Endothelial cell of umbilical vein (primary cell): ENCODE data around the gene PKD2L1. TPM values are rescaled to one million over a fixed set of nuclear protein-coding genes. Genes with fewer than 3 reads are reported as not detected.

ENCODE experiments used
- BruUV-seq: library from RNA; stranded (reverse); fragments of 400-500 nt; replicated peaks from 2 replicates; lab custom pipeline; 2021; lab: Mats Ljungman, UMichigan
- CTCF ChIA-PET: fragments of 300-600, 350-600 bp; sonication (Branson Sonifier 250); formaldehyde crosslinking; loops from one replicate; lab custom pipeline; 2021; ENCODE audit warnings: antibody characterized with exemption, inconsistent platforms; lab: Charles Lee
- POLR2A ChIA-PET: fragments of 300-600, 350-600 bp; sonication (Branson Sonifier 250); formaldehyde crosslinking; loops from one replicate; lab custom pipeline; 2021; ENCODE audit warnings: antibody characterized with exemption, inconsistent platforms; lab: Charles Lee
- DNase-seq: peaks from one replicate; pipeline ENCODE4 v3.0.0-alpha.2; 2011; ENCODE audit warnings: low read depth, low spot score
- FAIRE-seq: peaks from 2 replicates; lab custom pipeline; 2011; peaks lifted over from hg19 to GRCh38; lab: Jason Lieb, UNC
- H2AFZ ChIP-seq: 2 replicates; pipeline ENCODE4 v1.6.0; 2012; ENCODE audit warnings: low read depth, low read length, control low read depth, inconsistent platforms
- H3K27ac ChIP-seq: 2 replicates; pipeline ENCODE4 v1.5.1; 2011; ENCODE audit warnings: low read depth, mild to moderate bottlenecking, control low read depth, low read length, moderate library complexity; ENCODE audit not compliant: insufficient read depth
- H3K27me3 ChIP-seq, 2 experiments: 2 replicates each; pipeline versions ENCODE4 v1.6.0 to v1.6.1; 2011; ENCODE audit warnings: low read length in 2 of 2, mixed read lengths in 1 of 2; ENCODE audit not compliant: control insufficient read depth in 2 of 2, insufficient read depth in 2 of 2
- H3K36me3 ChIP-seq, 2 experiments: 2 replicates in 1 of 2; 3 replicates in 1 of 2; pipeline ENCODE4 v1.5.1; 2011; ENCODE audit warnings: low read length in 2 of 2, mild to moderate bottlenecking in 1 of 2, moderate library complexity in 1 of 2; ENCODE audit not compliant: control insufficient read depth in 2 of 2, insufficient read depth in 2 of 2; ENCODE audit errors: extremely low read depth in 1 of 2
- H3K4me1 ChIP-seq: 3 replicates; pipeline ENCODE4 v1.5.1; 2011; ENCODE audit warnings: mild to moderate bottlenecking, low read length; ENCODE audit not compliant: control insufficient read depth, insufficient read depth; ENCODE audit errors: extremely low read depth
- H3K4me2 ChIP-seq: 2 replicates; pipeline ENCODE4 v1.6.1; 2011; ENCODE audit warnings: low read length, control low read depth, mixed read lengths; ENCODE audit not compliant: insufficient read depth
- H3K4me3 ChIP-seq, 3 experiments: fragments of 200-600 bp in 1 of 3; sonication (generic), shearing (Covaris generic) in 1 of 3; replicated peaks in 1 of 3; 2 replicates each; pipeline ENCODE4 v1.5.1; 2011 to 2016; ENCODE audit warnings: control low read depth in 3 of 3, low read length in 3 of 3, mild to moderate bottlenecking in 2 of 3, inconsistent platforms in 1 of 3, low read depth in 1 of 3, moderate library complexity in 1 of 3; ENCODE audit not compliant: insufficient read depth in 1 of 3
- H3K79me2 ChIP-seq: 2 replicates; pipeline ENCODE4 v1.6.0; 2012; ENCODE audit warnings: low read length, inconsistent platforms; ENCODE audit not compliant: control insufficient read depth, insufficient read depth
- H3K9ac ChIP-seq: replicated peaks from 2 replicates; pipeline ENCODE3; 2011; ENCODE audit warnings: low read length, control low read depth; ENCODE audit not compliant: insufficient read depth; ENCODE audit errors: extremely low read depth
- H3K9me1 ChIP-seq: replicated peaks from 3 replicates; pipeline ENCODE4 v1.6.0; 2011; ENCODE audit warnings: mild to moderate bottlenecking, low read length; ENCODE audit not compliant: control insufficient read depth, insufficient read depth; ENCODE audit errors: extremely low read depth
- H3K9me3 ChIP-seq: replicated peaks from 2 replicates; pipeline ENCODE4 v1.5.1; 2012; ENCODE audit warnings: low read length, inconsistent platforms; ENCODE audit not compliant: control insufficient read depth, insufficient read depth
- H4K20me1 ChIP-seq: replicated peaks from 2 replicates; pipeline ENCODE3; 2011; ENCODE audit warnings: mild to moderate bottlenecking, low read length; ENCODE audit not compliant: control insufficient read depth, insufficient read depth; ENCODE audit errors: extremely low read depth
- EZH2 ChIP-seq: IDR thresholded peaks from 2 replicates; pipeline ENCODE4 v1.6.1; 2012; ENCODE audit warnings: borderline replicate concordance, low read depth, mild to moderate bottlenecking, moderate library complexity, low read length, inconsistent platforms; ENCODE audit not compliant: severe bottlenecking
- FOS ChIP-seq: IDR thresholded peaks from 2 replicates; pipeline ENCODE4 v1.6.1; 2011; ENCODE audit warnings: mild to moderate bottlenecking, low read length, moderate library complexity, borderline replicate concordance; ENCODE audit not compliant: insufficient read depth
- GATA2 ChIP-seq: IDR thresholded peaks from 2 replicates; pipeline ENCODE4 v1.7.0; 2011; ENCODE audit warnings: low read depth, mild to moderate bottlenecking, moderate library complexity, mixed read lengths, low read length; ENCODE audit not compliant: insufficient read length, insufficient read depth
- JUN ChIP-seq: IDR thresholded peaks from 2 replicates; pipeline ENCODE4 v1.6.1; 2011; ENCODE audit warnings: borderline replicate concordance, low read depth; ENCODE audit not compliant: insufficient read length, insufficient read depth
- MYC ChIP-seq: IDR thresholded peaks from one replicate; pipeline ENCODE4 v1.6.1; 2011; ENCODE audit warnings: mild to moderate bottlenecking, low read depth, low read length
- POLR2A ChIP-seq: IDR thresholded peaks from 2 replicates; pipeline ENCODE4 v1.6.1; 2012; ENCODE audit warnings: low read depth, mild to moderate bottlenecking, control low read depth, low read length
- POLR2AphosphoS5 ChIP-seq: IDR thresholded peaks from 2 replicates; pipeline ENCODE4 v1.6.1; 2012; ENCODE audit warnings: low read depth, mild to moderate bottlenecking, control low read depth, low read length, moderate library complexity; ENCODE audit not compliant: insufficient read depth
- dilution Hi-C: fragments of 300-500 bp; cut with MboI; formaldehyde crosslinking; loops from one replicate; pipeline ENCODE4 v1.15.0; 2019; ENCODE audit warnings: low sequenced_read_pairs; ENCODE audit not compliant: extremely low pct_ligation_motif_present
- intact Hi-C: fragments of 100-400 bp; cut with micrococcal nuclease; formaldehyde crosslinking; loops from one replicate; pipeline ENCODE4 v1.10.0; 2022
- polyA plus RNA-seq, 4 experiments: library from polyadenylated mRNA; depleted of rRNA in 3 of 4; stranded (reverse) in 3 of 4; unstranded in 1 of 4; fragments of >200 nt; gene quantifications; 2 replicates each; pipeline versions ENCODE4 v1.2.1 to v1.2.3, GENCODE V29; 2011 to 2012; ENCODE audit warnings: missing spikeins in 1 of 4
- total RNA-seq: library from RNA; stranded (reverse); gene quantifications from 2 replicates; pipeline ENCODE4 v1.2.3, GENCODE V29; 2021
- TF ChIP-seq, protein P1 (sequence below): IDR thresholded peaks from 2 replicates; pipeline ENCODE4 v1.6.1; 2011; ENCODE audit not compliant: insufficient read depth, insufficient read length
- TF ChIP-seq, protein P2 (sequence below), 2 donors: IDR thresholded peaks; 1 replicate in 1 of 2; 2 replicates in 1 of 2; pipeline ENCODE4 v1.5.1; 2011; ENCODE audit warnings: low read length in 2 of 2, mild to moderate bottlenecking in 2 of 2, moderate library complexity in 2 of 2, control low read depth in 1 of 2, inconsistent platforms in 1 of 2, low read depth in 1 of 2; ENCODE audit not compliant: insufficient read depth in 1 of 2; ENCODE audit errors: extremely low read depth in 1 of 2

Gene PKD2L1
- total and polyA plus RNA-seq, 2 donors (not counting 3 experiments of a cell fraction or from before 2014, with no cell fraction given): not detected

DNA sequence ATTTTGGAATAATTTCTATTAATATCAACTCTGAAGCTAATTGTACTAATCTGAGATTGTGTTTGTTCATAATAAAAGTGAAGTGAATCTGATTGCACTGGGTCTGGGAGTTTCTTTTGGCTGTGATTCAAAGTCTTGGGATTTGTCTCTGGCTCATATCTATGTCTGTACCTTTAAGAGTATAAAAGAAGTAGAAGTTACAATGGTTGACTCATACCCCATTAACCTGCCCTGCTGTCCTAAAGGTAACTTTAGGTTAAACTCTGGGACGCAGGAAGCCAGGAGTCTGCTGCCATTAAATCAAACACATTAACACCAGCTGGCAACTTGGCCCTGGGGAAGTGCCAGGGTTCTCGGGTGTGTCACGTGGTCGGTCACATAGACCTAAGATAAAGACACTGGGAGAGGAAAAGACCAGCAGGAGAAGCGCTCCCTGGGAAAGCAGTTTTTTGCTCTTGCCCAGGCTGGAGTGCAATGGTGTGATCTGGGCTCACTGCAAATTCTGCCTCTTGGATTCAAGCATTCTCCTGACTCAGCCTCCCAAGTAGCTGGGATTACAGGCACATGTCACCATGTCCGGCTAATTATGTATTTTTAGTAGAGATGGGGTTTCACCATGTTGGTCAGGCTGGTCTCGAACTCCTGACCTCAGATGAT is 34.8 kb upstream of the PKD2L1 start:
- peak overlapping the region; percentile 58 for H3K27ac ChIP-seq
- H3K4me3 ChIP-seq: no peak overlapping the region
- DNase-seq (peak; percentile 95), FAIRE-seq (peak; percentile 86)
- POLR2A ChIA-PET: no interaction called here
- H2AFZ ChIP-seq: no peak overlapping the region
- H3K4me1 ChIP-seq: peaks cover 24% of the 10 kb centered on the region
- no peaks in the 10 kb centered on the region for H3K9me3 ChIP-seq
- no peaks in the 10 kb centered on the region for H4K20me1 ChIP-seq
- CTCF ChIA-PET: interaction anchor here (1.2 to 2.1 kb wide), 5 partner anchors 9 to 154 kb away, joined by 3 to 8 read pairs (median 5); no protein-coding TSS in a partner anchor
- H3K4me2 ChIP-seq: no peak overlapping the region
- no peak overlapping the region for H3K9ac ChIP-seq
- BruUV-seq: no TSS peak
- TF ChIP-seq POLR2AphosphoS5: peak; percentile 62
- no peak for TF ChIP-seq MYC
- peak; percentile 41 for TF ChIP-seq POLR2A
- peak; percentile 63 for TF ChIP-seq FOS
- peak; percentile 43 for TF ChIP-seq JUN
- TF ChIP-seq, protein P1, sequence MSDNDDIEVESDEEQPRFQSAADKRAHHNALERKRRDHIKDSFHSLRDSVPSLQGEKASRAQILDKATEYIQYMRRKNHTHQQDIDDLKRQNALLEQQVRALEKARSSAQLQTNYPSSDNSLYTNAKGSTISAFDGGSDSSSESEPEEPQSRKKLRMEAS: peak; percentile 79
- H3K36me3 ChIP-seq: peaks cover 0 to 13% of the 10 kb centered on the region in 2 experiments
- intact Hi-C loops (loop anchor here (1.0 to 2.0 kb wide), 2 partner anchors 8 to 18 kb away; partner anchors contain the start of gene SCD), dilution Hi-C loops (no loop called here)
- H3K9me1 ChIP-seq: no peaks in the 10 kb centered on the region
- no peaks in the 10 kb centered on the region for H3K27me3 ChIP-seq
- H3K79me2 ChIP-seq: peaks cover 3% of the 10 kb centered on the region

- peaks cover 31% of the 10 kb centered on the region for H3K4me1 ChIP-seq
- no TSS peak for BruUV-seq
Observed at GRCh38 chr10:100364175-100364574, 34.1 kb upstream of the PKD2L1 start.

More at GRCh38 chr10:100364175-100364574, 34.1 kb upstream of the PKD2L1 start:
- Histone ChIP-seq H4K20me1 (no peaks in the 10 kb centered on the region), H3K9ac (no peak overlapping the region), H3K4me2 (no peak overlapping the region), H3K9me1 (no peaks in the 10 kb centered on the region), H3K79me2 (peaks cover 4% of the 10 kb centered on the region), H3K27me3 (no peaks in the 10 kb centered on the region), H3K9me3 (no peaks in the 10 kb centered on the region), H3K27ac (peak overlapping the region; percentile 58), H2AFZ (no peak overlapping the region), H3K36me3 (peaks cover 0 to 15% of the 10 kb centered on the region in 2 experiments), H3K4me3 (no peak overlapping the region)
- POLR2A ChIA-PET: no interaction called here
- intact Hi-C loops: loop anchor here (2.0 kb wide), 1 partner anchor 17 kb away; the partner anchor contains the start of gene SCD
- TF ChIP-seq FOS (no peak), MYC (no peak), POLR2AphosphoS5 (no peak), EZH2 (no peak), GATA2 (no peak), JUN (no peak), POLR2A (no peak)
- TF ChIP-seq, protein P1: no peak
- TF ChIP-seq, protein P2, sequence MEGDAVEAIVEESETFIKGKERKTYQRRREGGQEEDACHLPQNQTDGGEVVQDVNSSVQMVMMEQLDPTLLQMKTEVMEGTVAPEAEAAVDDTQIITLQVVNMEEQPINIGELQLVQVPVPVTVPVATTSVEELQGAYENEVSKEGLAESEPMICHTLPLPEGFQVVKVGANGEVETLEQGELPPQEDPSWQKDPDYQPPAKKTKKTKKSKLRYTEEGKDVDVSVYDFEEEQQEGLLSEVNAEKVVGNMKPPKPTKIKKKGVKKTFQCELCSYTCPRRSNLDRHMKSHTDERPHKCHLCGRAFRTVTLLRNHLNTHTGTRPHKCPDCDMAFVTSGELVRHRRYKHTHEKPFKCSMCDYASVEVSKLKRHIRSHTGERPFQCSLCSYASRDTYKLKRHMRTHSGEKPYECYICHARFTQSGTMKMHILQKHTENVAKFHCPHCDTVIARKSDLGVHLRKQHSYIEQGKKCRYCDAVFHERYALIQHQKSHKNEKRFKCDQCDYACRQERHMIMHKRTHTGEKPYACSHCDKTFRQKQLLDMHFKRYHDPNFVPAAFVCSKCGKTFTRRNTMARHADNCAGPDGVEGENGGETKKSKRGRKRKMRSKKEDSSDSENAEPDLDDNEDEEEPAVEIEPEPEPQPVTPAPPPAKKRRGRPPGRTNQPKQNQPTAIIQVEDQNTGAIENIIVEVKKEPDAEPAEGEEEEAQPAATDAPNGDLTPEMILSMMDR (IDR thresholded peaks at IDR 0.05; ENCODE audit: extremely low read depth in 1 of 2, insufficient read depth in 1 of 2, low read depth in 1 of 2, low read length in 2 of 2): no peak
- dilution Hi-C loops: no loop called here
- no peak for DNase-seq
- CTCF ChIA-PET: interaction anchor here (1.0 to 2.1 kb wide), 4 partner anchors 9 to 21 kb away, joined by 3 to 7 read pairs (median 5); no protein-coding TSS in a partner anchor
- no peak for FAIRE-seq
